ENCODE data around the gene OR5I1.

The OR5I1 gene

GRCh38 chr11:55936300-55936699 is at the start of gene OR5I1:
Gene OR5I1 (minus strand): TSS chr11:55936400. CDS start chr11:55936400, 0 bp downstream.
- no peak for TF ChIP-seq CTCF (IDR thresholded peaks at IDR 0.05)

GRCh38 chr11:55970935-55971334 is 34.7 kb upstream of the OR5I1 start:
- no peak for TF ChIP-seq CTCF (IDR thresholded peaks at IDR 0.05)

GRCh38 chr11:55969845-55970244 is 33.6 kb upstream of the OR5I1 start, which contains the start of gene OR10AG1:
Gene OR10AG1 (minus strand): TSS chr11:55969945. CDS start chr11:55969907, 38 bp downstream.
- TF ChIP-seq CTCF (IDR thresholded peaks at IDR 0.05) = no peak

- TF ChIP-seq CTCF (IDR thresholded peaks at IDR 0.05) = no peak
Observed at GRCh38 chr11:55967914-55968313, 31.7 kb upstream of the OR5I1 start.

GRCh38 chr11:55966391-55966790 is 30.2 kb upstream of the OR5I1 start:
- no peak for TF ChIP-seq CTCF (IDR thresholded peaks at IDR 0.05)

- no peak for TF ChIP-seq CTCF (IDR thresholded peaks at IDR 0.05)
Observed at GRCh38 chr11:55956521-55956920, 20.3 kb upstream of the OR5I1 start.

GRCh38 chr11:55949330-55949729 is 13.1 kb upstream of the OR5I1 start:
- TF ChIP-seq CTCF (IDR thresholded peaks at IDR 0.05) = no peak

- peak; percentile 57 for TF ChIP-seq CTCF (IDR thresholded peaks at IDR 0.05)
Observed at GRCh38 chr11:55942785-55943392, 6.7 kb upstream of the OR5I1 start.

Data from LNCAP (cell line).